Right lung (tissue), 5 donors: Measurements from ENCODE around the gene CFAP46. TPM values are rescaled to one million over a fixed set of nuclear protein-coding genes. Genes with fewer than 3 reads are reported as not detected.
"Not testable (repeated sequence)": the region's sequence is repeated elsewhere in the genome, so short reads cannot be mapped to it uniquely, and the experiment has no call there.

Source experiments
- DNase-seq, 2 donors: peaks; one replicate each; pipeline ENCODE4 v3.0.0-alpha.2; 2013
- polyA plus RNA-seq, 5 donors: library from polyadenylated mRNA; unstranded; fragments of 120-200 nt; gene quantifications; one replicate each; pipeline versions ENCODE4 v1.2.1 to v1.2.3, GENCODE V29; 2013; ENCODE audit warnings: inconsistent platforms in 1 of 5, low replicate concordance in 1 of 5; ENCODE audit not compliant: insufficient read length in 5 of 5, insufficient read depth in 1 of 5

Gene CFAP46
- polyA plus RNA-seq, 5 donors, result 2.3 to 5.2 (median 3.8) TPM

GRCh38 chr10:132774181-132774901, 168.0 kb downstream of the CFAP46 start:
- no peak for DNase-seq

GRCh38 chr10:132772816-132773215, 169.6 kb downstream of the CFAP46 start:
- DNase-seq, result not testable (repeated sequence)

- DNase-seq, result no peak
Observed at GRCh38 chr10:132770061-132771021, 172.0 kb downstream of the CFAP46 start.

- no peak for DNase-seq
Observed at GRCh38 chr10:132768346-132769248, 173.8 kb downstream of the CFAP46 start.

- no peak for DNase-seq
Observed at GRCh38 chr10:132766291-132766690, 176.1 kb downstream of the CFAP46 start.

- no peak for DNase-seq
Observed at GRCh38 chr10:132765435-132765834, 176.9 kb downstream of the CFAP46 start.

- no peak for DNase-seq
Observed at GRCh38 chr10:132764108-132764507, 178.3 kb downstream of the CFAP46 start.

GRCh38 chr10:132763545-132763944, 178.8 kb downstream of the CFAP46 start:
- DNase-seq, result no peak

- DNase-seq, result no peak
Observed at GRCh38 chr10:132762267-132762666, 180.1 kb downstream of the CFAP46 start.

- no peak for DNase-seq
Observed at GRCh38 chr10:132761395-132762060, 180.8 kb downstream of the CFAP46 start.

- DNase-seq, result no peak
Observed at GRCh38 chr10:132758865-132759264, 183.5 kb downstream of the CFAP46 start.

Other genes with a start within 250 kb of the CFAP46 start
- 1 to 10 TPM; 4.0 to 9.1 (median 6.8) TPM for gene NKX6-2, start 156.4 kb downstream of the CFAP46 start, polyA plus RNA-seq
- gene ADGRA1, start 145.4 kb upstream of the CFAP46 start, polyA plus RNA-seq, result under 1 TPM in 4 of 5 donors, not detected in 1; 0.08 to 0.28 (median 0.10) TPM
- gene KNDC1, start 217.6 kb upstream of the CFAP46 start, polyA plus RNA-seq, result 1 to 10 TPM; 2.5 to 4.9 (median 4.3) TPM